DMS114 treated with DMSO at 0.1 percent for 48 hours (cell line): ENCODE data around the gene H6PD.

ENCODE experiments used
- DNase-seq: peaks from one replicate; lab custom pipeline; 2025; ENCODE audit not compliant: unreplicated experiment; lab: John Stamatoyannopoulos, UW

Gene H6PD, protein sequence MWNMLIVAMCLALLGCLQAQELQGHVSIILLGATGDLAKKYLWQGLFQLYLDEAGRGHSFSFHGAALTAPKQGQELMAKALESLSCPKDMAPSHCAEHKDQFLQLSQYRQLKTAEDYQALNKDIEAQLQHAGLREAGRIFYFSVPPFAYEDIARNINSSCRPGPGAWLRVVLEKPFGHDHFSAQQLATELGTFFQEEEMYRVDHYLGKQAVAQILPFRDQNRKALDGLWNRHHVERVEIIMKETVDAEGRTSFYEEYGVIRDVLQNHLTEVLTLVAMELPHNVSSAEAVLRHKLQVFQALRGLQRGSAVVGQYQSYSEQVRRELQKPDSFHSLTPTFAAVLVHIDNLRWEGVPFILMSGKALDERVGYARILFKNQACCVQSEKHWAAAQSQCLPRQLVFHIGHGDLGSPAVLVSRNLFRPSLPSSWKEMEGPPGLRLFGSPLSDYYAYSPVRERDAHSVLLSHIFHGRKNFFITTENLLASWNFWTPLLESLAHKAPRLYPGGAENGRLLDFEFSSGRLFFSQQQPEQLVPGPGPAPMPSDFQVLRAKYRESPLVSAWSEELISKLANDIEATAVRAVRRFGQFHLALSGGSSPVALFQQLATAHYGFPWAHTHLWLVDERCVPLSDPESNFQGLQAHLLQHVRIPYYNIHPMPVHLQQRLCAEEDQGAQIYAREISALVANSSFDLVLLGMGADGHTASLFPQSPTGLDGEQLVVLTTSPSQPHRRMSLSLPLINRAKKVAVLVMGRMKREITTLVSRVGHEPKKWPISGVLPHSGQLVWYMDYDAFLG

DNA sequence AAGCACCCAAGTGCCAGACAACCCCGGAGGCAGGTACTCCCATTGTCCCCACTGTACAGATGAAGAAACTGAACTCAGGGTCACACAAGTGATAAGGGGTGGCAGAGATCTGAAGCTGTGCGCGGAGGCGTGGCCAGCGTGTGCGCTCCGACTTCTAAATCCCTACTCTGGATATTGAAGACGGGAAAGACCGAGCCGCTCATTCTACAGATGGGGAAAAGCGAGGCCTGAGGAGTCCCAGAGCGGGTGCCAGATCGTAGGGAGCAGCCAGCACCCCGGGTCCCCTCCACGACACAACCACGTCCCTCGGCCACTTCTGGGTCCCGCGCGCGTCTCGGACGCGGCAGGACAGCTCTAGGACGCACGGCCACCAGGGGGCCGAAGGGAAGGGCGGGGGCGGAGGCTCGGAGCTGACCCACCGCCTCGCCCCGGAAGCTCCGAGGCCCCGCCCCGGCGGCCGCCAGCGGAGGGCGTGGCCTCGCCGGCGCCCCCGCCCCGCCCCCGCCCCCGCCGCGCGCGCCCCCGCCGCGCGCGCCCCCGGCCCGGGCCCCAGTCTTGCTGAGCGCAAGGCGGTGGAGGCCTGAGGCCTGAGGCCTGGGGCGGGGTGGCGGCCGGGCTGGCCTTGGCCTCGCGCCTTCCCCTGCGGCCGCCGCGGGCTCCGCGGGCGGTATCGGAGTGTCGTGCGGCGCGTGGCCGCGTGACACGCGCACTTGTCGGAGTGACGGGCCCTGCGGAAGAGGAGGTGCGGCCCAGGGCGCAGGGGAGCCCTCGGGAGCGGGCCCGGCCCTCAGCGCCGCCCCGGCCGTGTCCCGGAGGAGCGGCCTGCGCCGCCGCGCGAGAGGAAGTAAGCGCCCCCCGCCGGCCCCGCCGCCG, at the start of gene H6PD:
TSS of gene H6PD (plus strand) at position 552 of the 873 bp plus-strand sequence. CDS start 10,161 bp downstream, outside the sequence.
- DNase-seq = peak; percentile 59

DNA sequence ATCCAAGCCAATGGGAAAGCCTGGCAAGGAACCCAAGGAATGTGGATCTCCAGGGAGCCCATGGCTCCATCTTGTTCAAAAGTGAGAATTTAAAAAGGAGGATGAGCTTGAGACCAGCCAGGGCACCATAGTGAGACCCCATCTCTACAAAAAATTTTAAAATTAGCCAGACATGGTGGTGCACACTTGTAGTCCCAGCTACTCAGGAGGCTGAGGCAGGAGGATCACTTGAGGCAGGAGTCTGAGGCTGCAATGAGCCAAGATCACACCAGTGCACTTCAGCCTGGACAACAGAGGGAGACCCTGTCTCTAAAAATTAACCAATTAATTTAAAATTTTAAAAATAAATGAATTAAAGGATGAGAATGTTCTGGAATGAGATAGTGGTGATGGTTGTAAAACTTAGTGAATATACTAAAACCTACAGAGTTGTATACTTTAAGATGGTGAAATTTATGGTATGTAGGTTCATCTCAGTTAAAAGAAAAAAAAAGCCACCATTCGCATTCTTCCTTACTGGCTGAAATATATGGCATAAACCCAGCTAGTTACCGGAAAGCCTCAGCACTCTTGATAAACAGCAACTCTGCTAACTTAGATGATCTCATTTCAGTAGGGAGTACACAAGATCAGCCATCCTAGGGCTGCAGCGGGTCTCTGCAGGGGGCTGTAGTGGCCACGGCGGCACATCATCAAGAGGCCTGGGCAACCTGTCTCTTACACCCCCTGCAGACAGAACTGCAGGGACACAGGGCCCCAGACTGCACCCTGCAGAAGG, 48.3 kb upstream of the H6PD start:
- no peak for DNase-seq

DNA sequence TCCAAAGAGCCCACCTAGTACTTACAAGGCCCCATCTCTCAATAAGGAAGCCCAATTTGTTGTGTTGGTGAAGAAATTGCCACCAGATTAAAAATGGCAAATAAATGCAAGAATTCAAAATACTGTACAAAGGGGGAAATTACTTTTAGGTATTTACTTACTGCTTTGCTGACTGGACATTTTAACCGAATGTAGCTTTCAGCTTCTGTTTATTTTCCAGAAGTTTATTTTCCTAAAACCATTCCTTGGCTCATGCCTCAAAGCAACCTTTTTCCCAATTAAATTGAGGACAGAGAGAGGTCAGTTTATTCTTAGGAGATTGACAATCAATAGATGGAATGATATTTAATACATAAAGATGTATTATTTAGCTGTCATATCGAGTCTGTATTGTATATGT, 47.6 kb upstream of the H6PD start:
- no peak for DNase-seq

DNA sequence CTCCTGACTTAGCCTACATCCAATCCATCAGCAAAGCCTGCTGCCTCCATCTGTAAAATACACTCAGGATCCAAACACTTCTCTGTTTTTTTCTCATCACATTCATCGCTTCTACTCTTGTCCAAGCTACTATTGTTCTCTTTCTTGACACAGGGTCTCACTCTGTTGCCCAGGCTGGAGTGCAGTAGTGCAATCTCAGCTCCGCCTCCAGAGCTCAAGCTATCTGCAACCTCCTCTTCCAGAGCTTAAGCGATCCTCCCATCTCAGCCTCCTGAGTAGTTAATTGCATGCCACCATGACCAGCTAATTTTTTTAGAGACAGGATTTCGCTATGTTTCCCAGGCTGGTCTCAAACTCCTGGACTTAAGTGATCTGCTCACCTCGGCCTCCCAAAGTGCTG, 44.3 kb upstream of the H6PD start:
- DNase-seq = no peak

DNA sequence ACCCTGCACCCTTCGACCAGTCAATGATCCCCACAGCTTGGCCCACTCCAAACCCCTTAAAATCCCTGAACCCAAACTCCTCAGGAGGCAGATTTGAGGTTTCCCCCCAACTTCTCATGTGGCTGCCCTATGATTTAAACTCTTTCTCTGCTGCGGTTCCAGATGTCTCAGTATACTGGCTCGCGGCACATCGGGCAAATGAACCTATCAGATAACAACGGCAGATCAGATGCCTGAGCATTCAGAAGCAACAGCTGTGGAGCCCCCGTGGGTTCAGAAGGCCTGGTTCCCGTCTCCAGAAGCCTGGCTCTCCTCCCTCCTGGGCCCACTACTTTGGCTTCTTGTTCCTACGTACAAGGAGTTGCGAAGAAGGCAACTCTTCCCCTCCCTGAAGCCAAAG, 43.3 kb upstream of the H6PD start:
- no peak for DNase-seq

DNA sequence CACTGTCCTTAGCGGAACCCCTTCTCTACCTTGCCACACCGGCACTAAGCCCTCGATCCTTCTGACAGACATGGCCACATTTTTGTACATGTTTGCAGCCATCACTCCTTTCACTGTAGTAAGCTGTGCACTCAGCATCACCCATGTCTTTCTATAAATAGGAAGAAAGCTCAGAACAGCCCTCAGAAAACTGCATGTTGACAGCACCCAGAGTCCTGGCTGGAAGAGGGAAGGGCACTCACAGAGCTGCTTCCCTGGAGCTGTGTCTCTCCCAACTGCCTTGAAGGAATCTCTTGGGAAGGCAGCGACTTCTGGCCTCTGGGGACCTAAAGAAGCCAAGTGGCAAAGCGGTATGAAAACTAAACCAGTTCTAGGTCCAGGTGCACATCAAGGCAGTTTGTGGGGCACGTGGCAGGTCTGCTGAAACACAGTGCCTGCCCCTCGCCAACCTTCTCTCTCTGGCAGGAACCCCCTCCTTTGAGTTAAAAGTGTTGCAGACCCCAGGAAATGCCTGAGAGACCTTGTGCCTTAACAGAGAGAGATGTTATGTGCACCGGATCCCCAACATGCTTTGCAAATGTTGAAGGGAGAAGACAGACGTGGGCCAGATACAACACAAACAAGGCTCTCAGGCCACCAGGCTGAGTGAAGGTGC, 41.9 kb upstream of the H6PD start:
- no peak for DNase-seq

DNA sequence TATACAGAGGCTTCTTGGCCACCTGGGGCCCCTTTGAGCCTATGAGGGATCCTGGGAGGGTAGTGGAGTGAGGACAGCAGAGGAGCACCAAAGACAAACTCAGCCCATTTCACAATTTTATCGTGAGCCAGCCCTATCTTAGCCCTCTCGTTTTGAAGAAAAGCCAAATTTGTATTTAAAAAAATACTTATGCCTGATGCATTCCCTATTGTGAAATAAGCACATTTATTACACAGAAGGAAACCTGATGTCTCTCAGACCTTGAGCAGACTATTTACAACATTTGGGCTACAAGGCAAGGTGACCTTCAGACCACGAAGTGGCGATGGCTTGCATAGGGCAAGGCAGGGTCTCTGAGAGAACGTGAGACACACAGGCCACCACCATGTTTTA, 41.3 kb upstream of the H6PD start:
- no peak for DNase-seq

DNA sequence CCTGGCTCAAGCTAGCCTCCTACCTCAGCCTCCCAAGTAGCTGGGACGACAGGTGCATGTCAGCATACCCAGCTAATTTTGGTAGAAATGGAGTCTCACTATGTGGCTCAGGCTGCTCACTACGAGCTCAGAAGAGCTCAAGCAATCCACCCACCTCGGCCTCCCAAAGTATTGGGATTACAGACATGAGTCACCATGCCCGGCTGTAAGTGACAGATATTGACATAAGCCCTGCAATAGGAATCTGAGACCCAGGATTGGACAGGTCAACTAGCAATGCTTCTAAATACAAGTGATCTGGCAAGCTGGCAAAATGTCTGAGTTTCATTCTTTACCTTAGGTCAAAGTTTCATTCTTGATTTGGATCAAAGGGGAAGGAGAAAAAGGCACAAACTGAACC, 40.5 kb upstream of the H6PD start:
- no peak for DNase-seq

DNA sequence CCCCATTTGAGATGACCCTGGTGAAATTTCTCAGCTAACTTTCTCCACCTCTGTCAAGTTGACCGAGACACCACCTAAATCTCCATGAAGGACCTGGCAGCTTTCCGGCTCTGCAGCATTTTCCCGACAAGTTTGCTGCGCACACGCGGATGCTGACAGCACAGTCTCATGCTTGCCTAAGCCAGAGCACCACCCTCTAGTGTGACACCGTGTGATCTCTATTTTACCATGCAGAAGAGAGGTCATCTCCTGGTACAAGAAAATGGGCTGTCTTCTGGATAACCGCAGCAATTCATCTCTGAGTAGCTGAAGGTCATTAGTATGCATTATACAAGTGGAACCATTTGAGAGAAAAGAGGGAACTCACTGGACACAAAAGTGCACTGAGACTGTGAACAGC, 38.9 kb upstream of the H6PD start:
- no peak for DNase-seq

DNA sequence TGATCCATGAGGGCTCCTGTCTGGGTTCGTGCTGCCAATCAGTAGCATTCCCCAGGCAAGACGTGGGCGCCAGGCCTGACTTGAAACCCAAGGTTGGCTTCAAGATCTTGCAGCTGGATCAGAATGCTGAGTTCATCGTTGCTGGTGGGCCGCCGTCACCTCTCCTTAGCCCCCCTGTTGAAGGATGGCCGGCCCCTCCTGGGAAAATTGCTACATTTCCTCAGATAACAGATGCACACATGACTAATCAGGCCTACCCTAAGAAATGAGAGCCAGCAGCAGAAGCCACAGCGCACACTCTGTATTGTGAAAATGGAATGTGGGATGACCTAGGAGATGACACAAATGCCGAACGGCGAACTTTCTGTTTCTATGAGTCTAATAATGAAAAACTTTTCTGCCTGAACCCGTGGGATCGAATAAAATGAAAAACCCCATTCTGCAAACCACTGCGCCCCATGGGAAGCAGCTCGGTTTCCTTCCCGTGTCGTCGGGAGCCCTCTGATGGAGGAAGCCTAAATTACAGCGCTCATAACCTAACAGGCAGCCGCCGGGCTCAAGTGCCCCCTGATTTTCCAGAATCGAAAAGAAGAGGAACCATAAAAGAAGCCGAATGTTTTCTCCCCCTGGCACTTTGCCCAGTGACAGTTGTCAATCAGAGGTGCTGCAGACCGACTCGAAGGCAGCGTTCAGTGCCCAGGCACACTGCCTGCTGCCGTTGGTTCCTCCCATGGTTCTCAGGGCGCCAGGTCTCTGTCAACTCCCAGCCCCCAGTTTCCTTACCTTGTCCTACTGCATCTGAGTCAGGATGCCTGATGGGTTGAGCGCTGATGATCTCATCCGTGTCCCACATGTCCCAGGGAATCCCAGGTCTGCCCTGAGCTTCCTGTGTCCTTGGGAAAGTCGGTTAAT, 38.2 kb upstream of the H6PD start:
- peak; percentile 31 for DNase-seq

DNA sequence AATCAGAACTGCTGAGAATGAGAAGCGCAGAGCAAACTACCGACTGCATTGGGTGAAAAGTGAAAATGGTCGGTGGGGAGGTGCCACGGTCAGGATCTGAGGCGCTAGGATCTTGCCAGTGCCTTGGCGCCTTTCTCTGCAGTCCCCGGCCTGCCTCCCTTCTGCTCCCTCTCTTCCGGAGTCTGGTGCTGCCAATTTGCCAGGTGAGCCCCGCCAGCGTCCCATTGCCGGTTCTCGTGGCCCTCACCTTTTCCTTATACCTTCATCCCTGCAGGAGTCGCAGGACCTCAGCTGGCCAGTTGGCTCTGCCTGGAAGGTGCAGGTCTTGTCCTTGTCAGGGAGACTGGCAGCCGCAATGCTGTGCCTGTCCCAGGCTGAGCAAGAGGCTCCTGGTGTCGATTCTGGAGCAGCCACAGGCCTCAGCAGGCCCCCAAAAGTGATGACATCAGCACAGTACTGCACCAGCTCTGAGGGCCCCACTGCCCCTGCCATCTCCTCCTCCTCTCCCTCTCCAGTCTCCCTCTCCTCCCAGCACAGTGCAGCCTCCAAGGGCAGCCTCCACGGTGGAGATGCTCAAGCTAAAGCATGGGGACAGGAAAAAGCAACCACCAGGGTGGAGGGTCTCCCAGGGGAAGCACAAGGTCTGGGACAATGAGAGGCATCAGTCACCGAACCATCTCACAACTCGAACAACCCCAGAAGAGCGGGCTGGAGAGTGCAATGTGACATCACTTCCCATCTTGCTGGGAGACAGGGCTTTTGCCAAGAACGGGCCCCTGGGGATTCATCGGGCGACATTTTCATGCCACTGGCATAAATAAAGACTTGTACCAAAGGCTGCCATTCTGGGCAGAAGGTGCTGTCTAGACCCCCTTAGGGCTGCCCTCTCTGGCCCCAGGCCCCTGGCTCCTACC, 37.1 kb upstream of the H6PD start:
- DNase-seq = no peak

DNA sequence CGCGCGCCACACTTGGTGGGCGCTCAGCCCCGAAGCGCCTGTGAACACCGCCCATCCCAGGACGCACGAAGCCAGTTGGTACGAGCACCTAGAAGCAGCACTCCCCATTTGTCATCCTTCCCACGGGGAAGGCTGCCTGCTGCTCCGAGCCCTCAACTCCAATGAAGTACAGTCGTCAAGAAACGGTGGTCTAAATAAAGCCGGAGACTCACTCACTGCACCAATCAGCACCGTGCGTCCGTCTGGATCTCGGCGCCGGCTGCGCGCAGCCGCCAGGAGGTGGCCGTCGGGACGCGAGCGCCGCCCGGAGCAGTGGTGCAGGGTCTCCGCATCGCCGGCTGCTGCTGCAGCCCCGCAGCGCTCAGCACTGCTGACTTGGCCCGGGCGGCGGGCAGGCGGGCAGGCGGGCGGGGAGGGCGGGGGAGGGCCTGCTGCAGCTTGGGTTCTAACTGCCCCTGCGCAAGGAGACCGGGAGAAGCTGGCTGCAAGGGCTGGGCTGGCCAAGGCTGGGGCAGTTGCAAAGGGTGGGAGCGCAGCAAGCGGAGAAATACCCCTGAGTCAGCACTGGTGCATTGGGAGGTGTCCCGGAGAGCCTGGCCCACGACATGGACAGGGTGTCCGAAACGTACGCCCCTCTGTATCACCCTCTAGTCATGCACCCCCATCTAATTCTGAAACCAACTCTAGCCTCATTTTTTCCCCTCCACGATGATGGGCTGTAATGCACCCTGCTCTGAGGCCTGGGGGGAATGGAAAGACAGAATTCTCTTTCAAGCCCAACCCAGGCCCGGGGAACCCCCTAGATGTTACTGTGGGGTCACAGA, 35.8 kb upstream of the H6PD start:
- DNase-seq = peak; percentile 24

DNA sequence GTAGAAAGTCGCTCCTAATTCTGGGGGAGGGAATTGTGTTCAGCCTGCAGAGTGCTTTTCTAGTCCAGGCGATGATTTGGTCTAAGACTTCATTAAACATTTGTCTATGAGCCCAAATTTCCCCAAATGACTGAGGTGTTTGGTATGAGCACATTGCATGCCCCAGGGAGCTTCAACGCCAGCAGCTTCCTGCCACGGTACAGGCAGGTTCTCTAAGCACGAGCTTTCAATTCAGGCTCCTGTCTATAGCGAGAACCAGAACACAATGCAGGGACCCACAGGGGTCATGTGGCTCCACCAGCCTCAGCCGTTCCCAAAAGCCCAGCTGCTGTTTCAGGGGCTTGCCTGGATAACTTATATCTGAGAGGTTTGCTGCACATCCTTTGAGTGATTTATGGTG, 34.1 kb upstream of the H6PD start:
- DNase-seq = no peak

DNA sequence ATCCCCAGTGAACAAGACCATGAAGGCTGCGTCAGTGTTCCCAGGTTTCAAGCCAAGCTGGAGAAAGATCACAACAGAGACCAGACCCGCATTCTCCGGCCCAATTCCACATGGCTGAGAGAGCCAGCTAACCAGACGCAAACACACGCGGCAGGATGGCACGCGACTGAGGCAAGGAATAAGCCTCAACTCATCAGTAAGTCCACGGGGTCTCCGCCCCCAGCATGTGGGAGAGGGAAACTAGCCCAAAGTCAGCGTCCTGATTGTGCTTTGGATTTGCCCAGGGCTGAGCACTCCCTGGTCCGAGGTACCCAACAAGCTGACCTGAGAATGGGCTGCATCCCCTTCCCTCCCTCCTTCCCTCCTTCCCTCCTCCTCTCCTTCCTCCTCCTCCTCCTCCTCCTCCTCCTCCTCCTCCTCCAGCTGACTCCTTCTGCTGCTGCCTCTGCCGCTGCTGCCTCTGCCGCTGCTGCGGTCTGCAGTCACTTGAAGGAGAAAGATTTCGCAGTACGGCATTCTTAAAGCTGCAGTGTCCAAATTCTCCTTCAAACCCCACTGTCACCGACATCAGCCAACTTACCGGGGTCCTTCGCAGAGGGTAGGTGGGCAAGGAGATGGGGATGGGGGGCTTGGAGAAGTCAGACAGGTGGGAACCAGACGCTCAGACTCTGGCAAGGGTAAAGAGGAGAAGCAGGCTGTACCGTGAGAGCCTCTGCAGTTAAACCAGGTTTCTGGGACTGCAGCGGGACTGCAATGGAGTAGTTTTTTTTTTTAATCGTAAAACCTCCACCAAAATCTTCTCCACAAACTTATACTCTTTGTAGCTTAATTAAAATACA, 33.0 kb upstream of the H6PD start:
- DNase-seq = no peak

DNA sequence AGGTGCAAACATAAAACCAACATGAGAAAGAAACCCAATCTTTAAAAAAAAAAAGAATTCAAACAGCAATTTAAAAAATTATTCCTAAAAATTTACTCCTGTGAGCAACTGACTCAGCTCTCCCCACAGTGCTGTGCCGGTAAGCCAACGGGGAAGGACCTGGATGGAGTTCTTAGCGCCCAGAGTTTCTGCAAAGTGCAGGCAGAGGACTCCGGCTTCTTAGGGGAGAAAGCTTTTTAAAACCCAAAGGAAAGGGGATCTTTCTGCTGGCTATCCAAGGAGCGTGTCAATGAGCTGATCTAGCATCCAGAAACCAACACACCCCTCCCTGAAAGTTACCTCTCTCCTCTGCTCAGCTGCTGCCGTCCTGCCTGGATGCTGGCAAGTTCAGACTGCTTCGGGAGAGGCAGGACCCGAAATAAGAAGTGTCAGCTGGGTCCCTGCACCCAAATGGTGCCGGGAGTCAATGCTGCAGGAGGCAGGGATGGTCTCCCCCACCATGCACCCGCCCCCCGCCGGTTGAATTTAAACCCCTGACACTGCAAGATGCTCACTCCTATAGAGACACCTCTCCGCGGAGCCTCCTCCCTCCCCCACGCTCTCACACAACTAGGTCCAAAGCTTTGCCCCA, 32.2 kb upstream of the H6PD start:
- no peak for DNase-seq

DNA sequence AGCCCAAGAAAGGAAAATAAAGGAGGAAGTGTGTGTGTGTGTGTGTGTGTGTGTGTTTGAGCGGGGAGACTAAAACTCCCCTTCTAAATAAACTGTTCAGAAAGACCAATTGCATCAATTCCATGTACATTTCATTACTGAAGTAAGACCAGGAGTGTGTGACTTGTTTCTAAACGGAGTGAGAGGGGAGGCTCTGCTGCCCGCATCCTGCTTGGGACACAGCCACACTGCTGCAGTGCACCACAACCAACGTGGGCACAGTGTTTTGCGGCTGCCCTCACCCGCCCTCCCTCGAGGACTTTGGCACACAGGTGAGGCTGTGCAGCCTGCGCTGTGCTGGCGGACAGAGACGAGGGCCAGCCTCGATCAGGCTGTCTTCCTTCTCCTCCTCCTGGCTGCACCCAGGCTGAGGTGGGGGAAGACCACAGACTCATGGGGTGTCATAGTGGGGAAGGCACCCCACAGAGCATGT, 31.0 kb upstream of the H6PD start:
- DNase-seq = no peak
